C4-2B (cell line): ENCODE measurements around the gene SSBP2.
"Not testable (repeated sequence)": the region's sequence is repeated elsewhere in the genome, so short reads cannot be mapped to it uniquely, and the experiment has no call there.

Source experiments
- ZFX ChIP-seq: fragments of 450-650 bp; IDR thresholded peaks from 2 replicates; pipeline ENCODE4 v1.6.1; 2017
- TF ChIP-seq, protein P1 (sequence below): fragments of 450-650 bp; conservative IDR thresholded peaks from 2 replicates; pipeline ENCODE4 v1.5.1; 2017; ENCODE audit warnings: mild to moderate bottlenecking

DNA sequence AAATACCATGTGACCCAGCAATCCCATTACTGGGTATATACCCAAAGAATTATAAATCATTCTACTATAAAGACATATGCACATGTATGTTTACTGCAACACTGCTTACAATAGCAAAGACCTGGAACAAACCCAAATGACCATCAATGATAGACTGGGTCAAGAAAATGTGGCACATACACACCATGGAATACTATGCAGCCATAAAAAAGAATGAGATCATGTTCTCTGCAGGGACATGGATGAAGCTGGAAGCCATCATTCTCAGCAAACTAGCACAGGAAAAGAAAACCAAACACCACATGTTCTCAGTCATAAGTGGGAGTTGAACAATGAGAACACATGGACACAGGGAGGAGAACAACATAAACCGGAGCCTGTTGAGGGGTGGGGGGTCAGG lies 90.3 kb downstream of the SSBP2 start:
- TF ChIP-seq, protein P1, sequence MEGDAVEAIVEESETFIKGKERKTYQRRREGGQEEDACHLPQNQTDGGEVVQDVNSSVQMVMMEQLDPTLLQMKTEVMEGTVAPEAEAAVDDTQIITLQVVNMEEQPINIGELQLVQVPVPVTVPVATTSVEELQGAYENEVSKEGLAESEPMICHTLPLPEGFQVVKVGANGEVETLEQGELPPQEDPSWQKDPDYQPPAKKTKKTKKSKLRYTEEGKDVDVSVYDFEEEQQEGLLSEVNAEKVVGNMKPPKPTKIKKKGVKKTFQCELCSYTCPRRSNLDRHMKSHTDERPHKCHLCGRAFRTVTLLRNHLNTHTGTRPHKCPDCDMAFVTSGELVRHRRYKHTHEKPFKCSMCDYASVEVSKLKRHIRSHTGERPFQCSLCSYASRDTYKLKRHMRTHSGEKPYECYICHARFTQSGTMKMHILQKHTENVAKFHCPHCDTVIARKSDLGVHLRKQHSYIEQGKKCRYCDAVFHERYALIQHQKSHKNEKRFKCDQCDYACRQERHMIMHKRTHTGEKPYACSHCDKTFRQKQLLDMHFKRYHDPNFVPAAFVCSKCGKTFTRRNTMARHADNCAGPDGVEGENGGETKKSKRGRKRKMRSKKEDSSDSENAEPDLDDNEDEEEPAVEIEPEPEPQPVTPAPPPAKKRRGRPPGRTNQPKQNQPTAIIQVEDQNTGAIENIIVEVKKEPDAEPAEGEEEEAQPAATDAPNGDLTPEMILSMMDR, result not testable (repeated sequence)
- not testable (repeated sequence) for TF ChIP-seq ZFX
